Peyer's patch (tissue), 4 donors: ENCODE data around the gene GDF11. TPM values are rescaled to one million over a fixed set of nuclear protein-coding genes. Genes with fewer than 3 reads are reported as not detected.

Source experiments
- DNase-seq, 3 donors: peaks; one replicate each; pipeline ENCODE4 v3.0.0-alpha.2; 2017 to 2019
- H3K27ac ChIP-seq, 4 donors: fragments of 200-600 bp; sonication (generic); one replicate each; pipeline ENCODE4 v1.5.1; 2016 to 2019
- H3K27me3 ChIP-seq, 2 donors: fragments of 200-600 bp; sonication (generic); one replicate each; pipeline ENCODE4 v1.5.1; 2019
- H3K36me3 ChIP-seq, 3 donors: fragments of 200-600 bp; sonication (generic); one replicate each; pipeline ENCODE4 v1.5.1; 2016 to 2019
- H3K4me1 ChIP-seq, 4 donors: fragments of 200-600 bp; sonication (generic); one replicate each; pipeline ENCODE4 v1.5.1; 2016 to 2019
- H3K4me3 ChIP-seq, 4 donors: fragments of 200-600 bp; sonication (generic); 1 replicate in 3 of 4; 2 replicates in 1 of 4; pipeline ENCODE4 v1.5.1; 2016 to 2019; ENCODE audit warnings: mild to moderate bottlenecking in 1 of 4
- H3K9me3 ChIP-seq, 4 donors: fragments of 200-600 bp; sonication (generic); one replicate each; pipeline ENCODE4 v1.5.1; 2016 to 2019; ENCODE audit warnings: mild to moderate bottlenecking in 1 of 4
- CTCF ChIP-seq, 6 experiments: fragments of 450-650 bp in 4 of 6; fragments of 200-600 bp in 2 of 6; sonication (generic) in 1 of 6; IDR thresholded peaks; one replicate each; pipeline ENCODE4 v1.5.1; 2017 to 2019; ENCODE audit warnings: antibody characterized with exemption in 6 of 6, mild to moderate bottlenecking in 3 of 6, moderate library complexity in 1 of 6
- POLR2A ChIP-seq, 2 donors: fragments of 450-650 bp; IDR thresholded peaks; one replicate each; pipeline ENCODE4 v1.5.1; 2017; ENCODE audit warnings: antibody characterized with exemption in 2 of 2, mild to moderate bottlenecking in 2 of 2, moderate library complexity in 2 of 2
- total RNA-seq, 4 donors: library from RNA; depleted of rRNA; stranded (reverse); fragments of >200 nt; gene quantifications; one replicate each; pipeline ENCODE4 v1.1.0, GENCODE V29; 2016

GDF11 gene
- total RNA-seq, 4 donors from 2014 or later = 0.35 to 14.9 (median 1.1) TPM

- DNase-seq = no peak
- Histone ChIP-seq H3K27me3 (no peaks in the 10 kb centered on the region), H3K4me3 (no peak overlapping the region), H3K4me1 (no peaks in the 10 kb centered on the region), H3K27ac (no peak overlapping the region), H3K36me3 (peaks cover 0 to 59% (median 0%) of the 10 kb centered on the region in 3 donors), H3K9me3 (no peaks in the 10 kb centered on the region)
- TF ChIP-seq CTCF (IDR thresholded peaks at IDR 0.05) (no peak), POLR2A (IDR thresholded peaks at IDR 0.05) (no peak)
Observed at GRCh38 chr12:55762646-55763045, 19.7 kb downstream of the GDF11 start.

- Histone ChIP-seq H3K9me3 (no peaks in the 10 kb centered on the region), H3K27me3 (no peaks in the 10 kb centered on the region), H3K4me1 (no peaks in the 10 kb centered on the region), H3K36me3 (peaks cover 0 to 36% (median 0%) of the 10 kb centered on the region in 3 donors), H3K27ac (no peak overlapping the region), H3K4me3 (no peak overlapping the region)
- TF ChIP-seq CTCF (IDR thresholded peaks at IDR 0.05) = no peak
- no peak for TF ChIP-seq POLR2A (IDR thresholded peaks at IDR 0.05)
- DNase-seq = no peak
Observed at GRCh38 chr12:55765736-55766290, 22.9 kb downstream of the GDF11 start.

- H3K27ac ChIP-seq = no peak overlapping the region
- no peak for DNase-seq
- no peaks in the 10 kb centered on the region for H3K27me3 ChIP-seq
- no peaks in the 10 kb centered on the region for H3K4me1 ChIP-seq
- no peaks in the 10 kb centered on the region for H3K9me3 ChIP-seq
- H3K4me3 ChIP-seq = no peak overlapping the region
- TF ChIP-seq POLR2A (IDR thresholded peaks at IDR 0.05) = no peak
- TF ChIP-seq CTCF (IDR thresholded peaks at IDR 0.05) = no peak
- peaks cover 0 to 42% (median 0%) of the 10 kb centered on the region in 3 donors for H3K36me3 ChIP-seq
Observed at GRCh38 chr12:55767156-55767555, 24.2 kb downstream of the GDF11 start.

- peaks cover 0 to 37% (median 0%) of the 10 kb centered on the region in 3 donors for H3K36me3 ChIP-seq
Observed at GRCh38 chr12:55771736-55772135, 28.8 kb downstream of the GDF11 start.

GRCh38 chr12:55777856-55778255 lies 34.9 kb downstream of the GDF11 start:
- no peaks in the 10 kb centered on the region for H3K9me3 ChIP-seq
- H3K27ac ChIP-seq = no peak overlapping the region
- DNase-seq = no peak
- H3K36me3 ChIP-seq = peaks cover 0 to 69% (median 0%) of the 10 kb centered on the region in 3 donors
- TF ChIP-seq CTCF (IDR thresholded peaks at IDR 0.05) = no peak
- no peak overlapping the region for H3K4me3 ChIP-seq
- H3K4me1 ChIP-seq = no peaks in the 10 kb centered on the region
- H3K27me3 ChIP-seq = no peaks in the 10 kb centered on the region

More at GRCh38 chr12:55771736-55772135, 28.8 kb downstream of the GDF11 start:
- Histone ChIP-seq H3K4me1 (no peaks in the 10 kb centered on the region), H3K27me3 (no peaks in the 10 kb centered on the region), H3K27ac (no peak overlapping the region), H3K4me3 (no peak overlapping the region), H3K9me3 (no peaks in the 10 kb centered on the region)
- no peak for DNase-seq
- TF ChIP-seq POLR2A (IDR thresholded peaks at IDR 0.05) (no peak), CTCF (IDR thresholded peaks at IDR 0.05) (no peak)

- TF ChIP-seq POLR2A (IDR thresholded peaks at IDR 0.05) (no peak), CTCF (IDR thresholded peaks at IDR 0.05) (no peak)
- DNase-seq = no peak
- Histone ChIP-seq H3K9me3 (no peaks in the 10 kb centered on the region), H3K4me1 (no peaks in the 10 kb centered on the region), H3K36me3 (peaks cover 0 to 87% (median 0%) of the 10 kb centered on the region in 3 donors), H3K4me3 (no peak overlapping the region), H3K27ac (no peak overlapping the region), H3K27me3 (no peaks in the 10 kb centered on the region)
Observed at GRCh38 chr12:55780685-55781084, 37.8 kb downstream of the GDF11 start.
